ENCODE measurements around the gene ADCK2. TPM values are rescaled to one million over a fixed set of nuclear protein-coding genes. Genes with fewer than 3 reads are reported as not detected.

The ADCK2 gene
- total RNA-seq, 1 donor from 2014 or later, result 26.9 TPM

- TF ChIP-seq CTCF (IDR thresholded peaks at IDR 0.05), result peak; percentile 27
- H3K4me1 Mint-ChIP-seq (ENCODE audit: low read depth), result peaks cover 30% of the 10 kb centered on the region
- peaks cover 7% of the 10 kb centered on the region for H3K36me3 Mint-ChIP-seq (ENCODE audit: low read depth)
- H3K9me3 Mint-ChIP-seq (ENCODE audit: low read depth), result no peaks in the 10 kb centered on the region
- peak overlapping the region; percentile 76 for H3K4me3 Mint-ChIP-seq (ENCODE audit: unreplicated experiment)
- peak; percentile 77 for DNase-seq (ENCODE audit: low spot score)
- H3K27me3 Mint-ChIP-seq (ENCODE audit: low read depth), result no peaks in the 10 kb centered on the region
- no peak overlapping the region for H3K27ac Mint-ChIP-seq (ENCODE audit: unreplicated experiment)
Observed at GRCh38 chr7:140673063-140673773, 473 bp downstream of the ADCK2 start.

DNA sequence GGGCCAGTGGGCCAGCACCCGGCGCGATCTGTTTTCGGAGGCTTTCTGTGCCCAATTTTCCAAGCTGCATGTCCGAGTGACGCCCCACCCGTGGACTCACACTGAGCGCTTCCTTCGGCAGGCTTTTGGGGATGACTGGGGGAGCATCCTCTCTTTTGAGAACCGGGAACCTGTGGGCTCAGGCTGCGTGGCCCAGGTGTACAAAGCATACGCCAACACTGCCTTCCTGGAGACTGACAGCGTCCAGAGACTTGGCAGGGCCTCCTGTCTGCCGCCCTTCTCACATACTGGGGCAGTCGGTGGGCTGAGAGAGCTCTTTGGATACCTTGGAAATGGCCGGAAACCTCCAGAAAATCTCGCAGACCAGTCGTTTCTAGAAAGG, 1.0 kb downstream of the ADCK2 start:
- no peak for TF ChIP-seq CTCF (IDR thresholded peaks at IDR 0.05)
- no peak overlapping the region for H3K27ac Mint-ChIP-seq (ENCODE audit: unreplicated experiment)
- peaks cover 10% of the 10 kb centered on the region for H3K36me3 Mint-ChIP-seq (ENCODE audit: low read depth)
- H3K27me3 Mint-ChIP-seq (ENCODE audit: low read depth), result no peaks in the 10 kb centered on the region
- no peaks in the 10 kb centered on the region for H3K9me3 Mint-ChIP-seq (ENCODE audit: low read depth)
- H3K4me3 Mint-ChIP-seq (ENCODE audit: unreplicated experiment), result peak overlapping the region; percentile 76
- DNase-seq (ENCODE audit: low spot score), result peak; percentile 77
- peaks cover 29% of the 10 kb centered on the region for H3K4me1 Mint-ChIP-seq (ENCODE audit: low read depth)

- Mint-ChIP-seq H3K9me3 (ENCODE audit: low read depth) (no peaks in the 10 kb centered on the region), H3K27ac (ENCODE audit: unreplicated experiment) (no peak overlapping the region), H3K27me3 (ENCODE audit: low read depth) (no peaks in the 10 kb centered on the region), H3K4me1 (ENCODE audit: low read depth) (peaks cover 29% of the 10 kb centered on the region), H3K36me3 (ENCODE audit: low read depth) (peaks cover 15% of the 10 kb centered on the region), H3K4me3 (ENCODE audit: unreplicated experiment) (peak overlapping the region; percentile 76)
- no peak for TF ChIP-seq CTCF (IDR thresholded peaks at IDR 0.05)
- DNase-seq (ENCODE audit: low spot score), result peak; percentile 28
Observed at GRCh38 chr7:140674356-140674800, 1.6 kb downstream of the ADCK2 start.

GRCh38 chr7:140674899-140675701, 2.4 kb downstream of the ADCK2 start:
- H3K27me3 Mint-ChIP-seq (ENCODE audit: low read depth), result no peaks in the 10 kb centered on the region
- H3K4me3 Mint-ChIP-seq (ENCODE audit: unreplicated experiment), result peak overlapping the region; percentile 35
- DNase-seq (ENCODE audit: low spot score), result peak; percentile 28
- peaks cover 29% of the 10 kb centered on the region for H3K4me1 Mint-ChIP-seq (ENCODE audit: low read depth)
- H3K27ac Mint-ChIP-seq (ENCODE audit: unreplicated experiment), result peak overlapping the region; percentile 41
- no peaks in the 10 kb centered on the region for H3K9me3 Mint-ChIP-seq (ENCODE audit: low read depth)
- peaks cover 18% of the 10 kb centered on the region for H3K36me3 Mint-ChIP-seq (ENCODE audit: low read depth)
- TF ChIP-seq CTCF (IDR thresholded peaks at IDR 0.05), result peak; percentile 76

GRCh38 chr7:140675726-140676125, 3.0 kb downstream of the ADCK2 start:
- peak; percentile 17 for DNase-seq (ENCODE audit: low spot score)
- H3K36me3 Mint-ChIP-seq (ENCODE audit: low read depth), result peaks cover 24% of the 10 kb centered on the region
- H3K4me1 Mint-ChIP-seq (ENCODE audit: low read depth), result peaks cover 29% of the 10 kb centered on the region
- H3K27ac Mint-ChIP-seq (ENCODE audit: unreplicated experiment), result no peak overlapping the region
- no peaks in the 10 kb centered on the region for H3K9me3 Mint-ChIP-seq (ENCODE audit: low read depth)
- no peak overlapping the region for H3K4me3 Mint-ChIP-seq (ENCODE audit: unreplicated experiment)
- H3K27me3 Mint-ChIP-seq (ENCODE audit: low read depth), result no peaks in the 10 kb centered on the region
- no peak for TF ChIP-seq CTCF (IDR thresholded peaks at IDR 0.05)

Data from chondrocyte (in vitro differentiated cells).